Effector memory CD8-positive, alpha-beta T cell (primary cell): ENCODE measurements around the gene CDYL.

ENCODE experiments used
- ATAC-seq: fragments of 150-1000 bp; cut with Tn5 transposase; replicated peaks from 2 replicates; pipeline ENCODE4 v1.10.0; 2021; ENCODE audit warnings: mild to moderate bottlenecking, moderate library complexity
- DNase-seq, 3 experiments: peaks; one replicate each; pipeline ENCODE4 v3.0.0; 2021
- H3K27ac Mint-ChIP-seq, 2 donors: one replicate each; pipeline ENCODE4 v1.8.0; 2022; ENCODE audit warnings: mild to moderate bottlenecking in 2 of 2, mixed read lengths in 2 of 2, moderate library complexity in 2 of 2
- H3K27me3 Mint-ChIP-seq, 2 donors: one replicate each; pipeline ENCODE4 v1.8.0; 2022; ENCODE audit warnings: mixed read lengths in 2 of 2
- H3K36me3 Mint-ChIP-seq: one replicate; pipeline ENCODE4 v1.8.0; 2022; ENCODE audit warnings: mild to moderate bottlenecking, moderate library complexity, mixed read lengths; ENCODE audit not compliant: insufficient read depth
- H3K4me1 Mint-ChIP-seq, 2 donors: one replicate each; pipeline ENCODE4 v1.8.0; 2022; ENCODE audit warnings: low read depth in 2 of 2, mixed read lengths in 2 of 2
- H3K4me3 Mint-ChIP-seq, 2 donors: one replicate each; pipeline ENCODE4 v1.8.0; 2022; ENCODE audit warnings: mild to moderate bottlenecking in 2 of 2, mixed read lengths in 2 of 2, moderate library complexity in 2 of 2
- H3K9me3 Mint-ChIP-seq, 2 donors: one replicate each; pipeline ENCODE4 v1.8.0; 2022; ENCODE audit warnings: mixed read lengths in 2 of 2

CDYL gene

GRCh38 chr6:4777394-4777935 is 1.3 kb downstream of the CDYL start:
- peaks cover 45 to 52% of the 10 kb centered on the region in 2 donors for H3K4me1 Mint-ChIP-seq
- peaks cover 7% of the 10 kb centered on the region for H3K36me3 Mint-ChIP-seq
- DNase-seq: no peak
- no peak for ATAC-seq
- peak overlapping the region; percentile 86 to 88 for H3K4me3 Mint-ChIP-seq
- peaks cover 0 to 4% of the 10 kb centered on the region in 2 donors for H3K9me3 Mint-ChIP-seq
- peak overlapping the region; percentile 77 for H3K27ac Mint-ChIP-seq
- H3K27me3 Mint-ChIP-seq: no peaks in the 10 kb centered on the region

- H3K36me3 Mint-ChIP-seq: peaks cover 7% of the 10 kb centered on the region
- H3K9me3 Mint-ChIP-seq: peaks cover 0 to 4% of the 10 kb centered on the region in 2 donors
- H3K4me3 Mint-ChIP-seq: peak overlapping the region; percentile 86 to 88
- H3K27ac Mint-ChIP-seq: no peak overlapping the region
- no peaks in the 10 kb centered on the region for H3K27me3 Mint-ChIP-seq
- ATAC-seq: no peak
- DNase-seq: no peak
- H3K4me1 Mint-ChIP-seq: peaks cover 45 to 53% of the 10 kb centered on the region in 2 donors
These were observed 1.9 kb downstream of the CDYL start for GRCh38 chr6:4778086-4778485.

GRCh38 chr6:4780360-4780812 is 4.2 kb downstream of the CDYL start:
- H3K4me3 Mint-ChIP-seq: no peak overlapping the region
- peaks cover 0 to 3% of the 10 kb centered on the region in 2 donors for H3K9me3 Mint-ChIP-seq
- no peak for DNase-seq
- no peak for ATAC-seq
- H3K27me3 Mint-ChIP-seq: no peaks in the 10 kb centered on the region
- H3K27ac Mint-ChIP-seq: no peak overlapping the region
- H3K4me1 Mint-ChIP-seq: peaks cover 45 to 49% of the 10 kb centered on the region in 2 donors
- peaks cover 7% of the 10 kb centered on the region for H3K36me3 Mint-ChIP-seq

- Mint-ChIP-seq H3K36me3 (peaks cover 7% of the 10 kb centered on the region), H3K27me3 (no peaks in the 10 kb centered on the region), H3K4me3 (peak overlapping the region in 1 of 2 donors; percentile 39), H3K4me1 (peaks cover 54 to 55% of the 10 kb centered on the region in 2 donors), H3K9me3 (peaks cover 0 to 3% of the 10 kb centered on the region in 2 donors), H3K27ac (no peak overlapping the region)
- DNase-seq (no peak), ATAC-seq (no peak)
These were observed 5.2 kb downstream of the CDYL start for GRCh38 chr6:4781426-4781825.

- H3K4me1 Mint-ChIP-seq: peaks cover 56 to 60% of the 10 kb centered on the region in 2 donors
- no peak overlapping the region for H3K27ac Mint-ChIP-seq
These were observed 5.9 kb downstream of the CDYL start for GRCh38 chr6:4781967-4782575.

GRCh38 chr6:4786996-4787395 is 10.8 kb downstream of the CDYL start:
- ATAC-seq: no peak
- Mint-ChIP-seq H3K9me3 (no peaks in the 10 kb centered on the region), H3K4me3 (no peak overlapping the region)

More at GRCh38 chr6:4781967-4782575, 5.9 kb downstream of the CDYL start:
- DNase-seq: no peak
- Mint-ChIP-seq H3K36me3 (peaks cover 5% of the 10 kb centered on the region), H3K9me3 (peaks cover 0 to 3% of the 10 kb centered on the region in 2 donors), H3K4me3 (peak overlapping the region in 1 of 2 donors; percentile 39), H3K27me3 (no peaks in the 10 kb centered on the region)
- no peak for ATAC-seq

GRCh38 chr6:4788482-4788881 is 12.3 kb downstream of the CDYL start:
- Mint-ChIP-seq H3K9me3 (no peaks in the 10 kb centered on the region), H3K4me1 (peaks cover 46 to 52% of the 10 kb centered on the region in 2 donors), H3K36me3 (peaks cover 2% of the 10 kb centered on the region), H3K27ac (no peak overlapping the region), H3K4me3 (peak overlapping the region in 1 of 2 donors; percentile 52), H3K27me3 (no peaks in the 10 kb centered on the region)
- DNase-seq (no peak), ATAC-seq (no peak)

More at GRCh38 chr6:4786996-4787395, 10.8 kb downstream of the CDYL start:
- Mint-ChIP-seq H3K4me1 (peaks cover 54 to 57% of the 10 kb centered on the region in 2 donors), H3K27ac (peak overlapping the region; percentile 12 to 59), H3K36me3 (peaks cover 2% of the 10 kb centered on the region), H3K27me3 (no peaks in the 10 kb centered on the region)
- DNase-seq: no peak

- no peaks in the 10 kb centered on the region for H3K9me3 Mint-ChIP-seq
- DNase-seq: no peak
- H3K27ac Mint-ChIP-seq: peak overlapping the region; percentile 77 to 89
- H3K4me3 Mint-ChIP-seq: peak overlapping the region; percentile 52 to 57
- peaks cover 40 to 48% of the 10 kb centered on the region in 2 donors for H3K4me1 Mint-ChIP-seq
- ATAC-seq: no peak
- no peaks in the 10 kb centered on the region for H3K27me3 Mint-ChIP-seq
- peaks cover 2% of the 10 kb centered on the region for H3K36me3 Mint-ChIP-seq
These were observed 12.9 kb downstream of the CDYL start for GRCh38 chr6:4788953-4789584.

GRCh38 chr6:4790158-4790899 is 14.1 kb downstream of the CDYL start:
- H3K36me3 Mint-ChIP-seq: peaks cover 2% of the 10 kb centered on the region

GRCh38 chr6:4794140-4794707 is 18.0 kb downstream of the CDYL start:
- H3K4me1 Mint-ChIP-seq: peaks cover 28 to 53% of the 10 kb centered on the region in 2 donors
- no peak overlapping the region for H3K27ac Mint-ChIP-seq
- DNase-seq: no peak
- H3K36me3 Mint-ChIP-seq: no peaks in the 10 kb centered on the region
- no peaks in the 10 kb centered on the region for H3K27me3 Mint-ChIP-seq
- no peak overlapping the region for H3K4me3 Mint-ChIP-seq
- no peak for ATAC-seq
- H3K9me3 Mint-ChIP-seq: no peaks in the 10 kb centered on the region

More at GRCh38 chr6:4790158-4790899, 14.1 kb downstream of the CDYL start:
- ATAC-seq (peak; percentile 42), DNase-seq (no peak)
- peak overlapping the region; percentile 52 to 57 for H3K4me3 Mint-ChIP-seq
- peaks cover 35 to 49% of the 10 kb centered on the region in 2 donors for H3K4me1 Mint-ChIP-seq
- H3K27ac Mint-ChIP-seq: peak overlapping the region; percentile 77 to 89
- no peaks in the 10 kb centered on the region for H3K27me3 Mint-ChIP-seq
- no peaks in the 10 kb centered on the region for H3K9me3 Mint-ChIP-seq

GRCh38 chr6:4797587-4797986 is 21.4 kb downstream of the CDYL start:
- H3K4me3 Mint-ChIP-seq: no peak overlapping the region
- no peak for ATAC-seq
- H3K27me3 Mint-ChIP-seq: no peaks in the 10 kb centered on the region
- no peak overlapping the region for H3K27ac Mint-ChIP-seq
- no peaks in the 10 kb centered on the region for H3K9me3 Mint-ChIP-seq
- no peak for DNase-seq
- peaks cover 31 to 56% of the 10 kb centered on the region in 2 donors for H3K4me1 Mint-ChIP-seq
- H3K36me3 Mint-ChIP-seq: no peaks in the 10 kb centered on the region

GRCh38 chr6:4799912-4800311 is 23.7 kb downstream of the CDYL start:
- Mint-ChIP-seq H3K4me3 (no peak overlapping the region), H3K4me1 (peaks cover 50 to 78% of the 10 kb centered on the region in 2 donors), H3K9me3 (no peaks in the 10 kb centered on the region), H3K36me3 (no peaks in the 10 kb centered on the region), H3K27ac (no peak overlapping the region), H3K27me3 (no peaks in the 10 kb centered on the region)
- DNase-seq (no peak), ATAC-seq (no peak)

- Mint-ChIP-seq H3K27ac (peak overlapping the region in 1 of 2 donors; percentile 41), H3K9me3 (no peaks in the 10 kb centered on the region), H3K36me3 (no peaks in the 10 kb centered on the region), H3K4me1 (peaks cover 53 to 81% of the 10 kb centered on the region in 2 donors), H3K27me3 (no peaks in the 10 kb centered on the region), H3K4me3 (peak overlapping the region in 1 of 2 donors; percentile 39)
- ATAC-seq: no peak
- no peak for DNase-seq
These were observed 24.5 kb downstream of the CDYL start for GRCh38 chr6:4800662-4801061.
